ENCODE data around the gene MYH13. TPM values are rescaled to one million over a fixed set of nuclear protein-coding genes. Genes with fewer than 3 reads are reported as not detected.

MYH13 gene
- total and polyA plus RNA-seq, 2 experiments from 2014 or later: 0.03 TPM; not detected in 1

DNA sequence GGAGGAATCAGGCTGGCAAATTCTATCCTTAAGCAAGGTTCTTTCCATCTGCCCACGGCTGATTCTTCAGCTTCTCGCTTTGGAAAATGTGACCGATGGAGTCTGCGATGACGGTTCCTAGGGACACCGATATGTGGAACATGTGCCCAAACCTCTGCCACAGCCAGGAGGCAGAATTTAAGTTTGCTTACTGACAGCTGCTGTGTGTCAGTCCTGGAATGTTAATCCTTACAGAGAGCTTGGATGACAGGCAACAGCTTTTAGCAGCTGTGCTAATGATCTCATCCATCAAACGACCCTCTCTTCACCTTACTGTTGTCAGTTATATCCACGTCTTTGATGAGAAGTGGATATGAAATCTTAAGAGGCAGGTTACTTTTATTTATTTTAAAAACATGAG lies 11.4 kb upstream of the MYH13 start:
- Histone ChIP-seq H3K27ac (no peak overlapping the region), H3K79me2 (ENCODE audit: insufficient read depth) (no peaks in the 10 kb centered on the region), H2AFZ (peak overlapping the region; percentile 49; the same call in 1 of the 2 replicates), H3K9me2 (ENCODE audit: insufficient read depth) (no peaks in the 10 kb centered on the region), H3K36me3 (ENCODE audit: low read depth) (no peaks in the 10 kb centered on the region), H3K4me2 (ENCODE audit: unreplicated experiment) (no peak overlapping the region), H3F3A (ENCODE audit: insufficient read depth) (no peaks in the 10 kb centered on the region), H3K9ac (no peak overlapping the region), H3K4me1 (ENCODE audit: insufficient read depth) (no peaks in the 10 kb centered on the region), H3K9me3 (ENCODE audit: low read depth) (no peaks in the 10 kb centered on the region), H3K27me3 (replicated peaks; ENCODE audit: insufficient read depth) (peaks cover 30% of the 10 kb centered on the region), H4K20me1 (ENCODE audit: insufficient read depth) (no peaks in the 10 kb centered on the region), H3K4me3 (no peak overlapping the region)
- no peak for TF ChIP-seq EZH2phosphoT487 (IDR thresholded peaks at IDR 0.05; ENCODE audit: insufficient read depth, low read depth)
- TF ChIP-seq EZH2 (IDR thresholded peaks at IDR 0.05; ENCODE audit: insufficient read depth, poor library complexity, severe bottlenecking): no peak
- in situ Hi-C loops (cut with MboI): no loop called here
- peak; percentile 9 for DNase-seq
- 5 to 6% methylated on average over 8 of the region's 8 CpGs for WGBS, 2 experiments (ENCODE audit: low coverage in 1 of 2, low lambda C conversion rate in 2 of 2, missing lambda C conversion rate in 2 of 2)

DNA sequence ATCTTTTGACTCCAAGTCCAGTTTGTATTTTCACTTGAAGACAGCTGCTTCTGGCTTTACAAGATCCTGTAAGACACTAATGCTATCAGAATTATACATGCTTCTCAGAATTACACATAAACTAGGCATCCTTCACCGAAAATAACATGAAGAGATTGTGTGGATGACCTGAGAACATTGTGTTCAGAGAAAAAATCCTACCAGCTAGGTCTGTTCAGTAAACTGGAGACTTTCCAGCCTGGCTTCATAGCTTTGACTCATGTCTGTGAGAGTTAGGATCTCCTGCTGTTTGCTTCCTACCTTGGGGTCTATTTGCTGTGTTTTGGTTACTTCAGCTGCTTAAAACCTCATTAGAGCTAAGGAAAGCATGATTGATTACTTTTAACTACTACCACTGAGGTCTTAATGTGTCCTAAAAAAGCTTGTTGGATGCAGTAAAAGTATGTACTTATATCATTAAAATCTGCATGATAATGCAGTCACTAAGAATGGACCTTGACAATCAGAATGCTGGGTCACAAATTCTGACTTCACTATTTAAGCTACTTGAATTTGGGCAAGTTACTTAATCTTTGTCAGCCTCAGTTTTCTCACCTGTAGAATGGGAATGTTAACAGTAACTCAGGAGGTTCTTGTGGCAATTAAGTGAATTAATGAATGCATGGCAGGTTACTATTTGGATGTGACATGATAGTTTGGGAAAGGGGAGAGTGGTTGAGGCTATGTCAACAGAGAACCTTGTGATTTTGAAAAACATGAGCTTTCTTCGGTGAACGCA lies 8.0 kb upstream of the MYH13 start:
- 61 to 66% methylated on average over 3 of the region's 3 CpGs for WGBS, 2 experiments (ENCODE audit: low coverage in 1 of 2, low lambda C conversion rate in 2 of 2, missing lambda C conversion rate in 2 of 2)
- Histone ChIP-seq H3K4me1 (ENCODE audit: insufficient read depth) (no peaks in the 10 kb centered on the region), H3K79me2 (ENCODE audit: insufficient read depth) (no peaks in the 10 kb centered on the region), H2AFZ (no peak overlapping the region), H4K20me1 (ENCODE audit: insufficient read depth) (no peaks in the 10 kb centered on the region), H3K4me2 (ENCODE audit: unreplicated experiment) (no peak overlapping the region), H3F3A (ENCODE audit: insufficient read depth) (no peaks in the 10 kb centered on the region), H3K9me2 (ENCODE audit: insufficient read depth) (no peaks in the 10 kb centered on the region), H3K27ac (no peak overlapping the region), H3K9me3 (ENCODE audit: low read depth) (no peaks in the 10 kb centered on the region), H3K36me3 (ENCODE audit: low read depth) (no peaks in the 10 kb centered on the region), H3K27me3 (replicated peaks; ENCODE audit: insufficient read depth) (peaks cover 29% of the 10 kb centered on the region), H3K4me3 (no peak overlapping the region), H3K9ac (no peak overlapping the region)
- peak; percentile 40 for DNase-seq
- TF ChIP-seq EZH2phosphoT487 (IDR thresholded peaks at IDR 0.05; ENCODE audit: insufficient read depth, low read depth) (no peak), EZH2 (IDR thresholded peaks at IDR 0.05; ENCODE audit: insufficient read depth, poor library complexity, severe bottlenecking) (no peak)
- in situ Hi-C loops (cut with MboI): no loop called here

DNA sequence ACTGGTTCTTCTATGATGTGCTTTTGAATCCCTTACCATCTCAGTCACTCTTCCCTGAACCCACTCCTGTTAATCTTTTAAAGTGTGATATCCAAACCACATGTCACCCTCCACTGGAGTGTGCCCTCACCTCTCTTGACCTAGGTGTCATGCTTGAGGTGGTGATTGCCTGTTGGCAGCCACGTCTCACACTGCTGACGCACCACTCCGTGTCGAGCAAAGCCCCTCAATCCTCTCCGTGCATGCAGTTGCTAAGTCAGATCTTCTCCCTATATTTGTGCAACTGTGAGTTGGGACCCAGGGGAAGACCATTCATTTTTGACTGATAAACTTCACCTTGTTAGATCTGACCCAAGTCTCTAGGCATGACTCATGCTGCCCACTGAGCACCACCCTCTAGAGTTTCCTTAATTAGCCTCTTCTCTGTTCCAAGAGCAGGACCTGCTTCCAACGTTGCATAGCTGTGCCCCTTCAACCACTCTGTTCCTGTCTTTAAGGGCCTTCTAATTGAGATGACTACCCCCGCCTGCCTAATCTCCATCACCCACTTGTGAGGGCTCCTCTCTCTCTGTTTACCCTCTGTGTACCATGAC lies 2.7 kb downstream of the MYH13 start:
- no peaks in the 10 kb centered on the region for H4K20me1 ChIP-seq (ENCODE audit: insufficient read depth)
- in situ Hi-C loops (cut with MboI): no loop called here

DNA sequence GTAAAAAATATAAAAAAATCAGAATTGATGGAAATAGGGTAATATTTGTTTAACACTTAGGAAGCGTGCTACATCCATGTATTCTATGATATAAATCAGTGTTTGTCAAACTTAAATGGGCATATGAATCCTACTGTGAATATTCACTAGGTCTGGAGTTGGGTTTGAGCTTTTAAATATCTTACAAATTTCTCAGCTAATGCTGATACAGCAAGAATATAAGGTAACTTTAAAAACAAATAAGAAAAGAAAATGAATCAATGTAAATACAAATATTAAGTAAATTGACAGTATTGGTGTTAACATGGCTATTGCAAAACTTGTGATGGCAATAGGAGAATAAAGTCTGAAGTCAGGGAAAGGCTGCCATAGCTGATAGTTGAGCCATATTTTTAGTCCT lies 3.6 kb downstream of the MYH13 start:
- Histone ChIP-seq H3K4me2 (ENCODE audit: unreplicated experiment) (no peak overlapping the region), H3K4me3 (no peak overlapping the region), H3K27ac (no peak overlapping the region), H3F3A (ENCODE audit: insufficient read depth) (no peaks in the 10 kb centered on the region), H3K9me3 (ENCODE audit: low read depth) (no peaks in the 10 kb centered on the region), H3K79me2 (ENCODE audit: insufficient read depth) (no peaks in the 10 kb centered on the region), H3K9me2 (ENCODE audit: insufficient read depth) (no peaks in the 10 kb centered on the region), H3K36me3 (ENCODE audit: low read depth) (no peaks in the 10 kb centered on the region), H2AFZ (no peak overlapping the region), H3K4me1 (ENCODE audit: insufficient read depth) (no peaks in the 10 kb centered on the region), H3K9ac (no peak overlapping the region), H4K20me1 (ENCODE audit: insufficient read depth) (no peaks in the 10 kb centered on the region), H3K27me3 (replicated peaks; ENCODE audit: insufficient read depth) (peaks cover 26% of the 10 kb centered on the region; the same call in 1 of the 2 replicates)
- TF ChIP-seq EZH2phosphoT487 (IDR thresholded peaks at IDR 0.05; ENCODE audit: insufficient read depth, low read depth): no peak
- no peak for TF ChIP-seq EZH2 (IDR thresholded peaks at IDR 0.05; ENCODE audit: insufficient read depth, poor library complexity, severe bottlenecking)
- in situ Hi-C loops (cut with MboI): no loop called here
- no peak for DNase-seq
- WGBS, 2 experiments (ENCODE audit: low coverage in 1 of 2, low lambda C conversion rate in 2 of 2, missing lambda C conversion rate in 2 of 2): 16 to 20% methylated on average over 1 of the region's 1 CpG

More for the DNA sequence above, 2.7 kb downstream of the MYH13 start:
- Histone ChIP-seq H3K27me3 (replicated peaks; ENCODE audit: insufficient read depth) (peaks cover 26% of the 10 kb centered on the region; the same call in 1 of the 2 replicates), H3K9ac (no peak overlapping the region), H3F3A (ENCODE audit: insufficient read depth) (no peaks in the 10 kb centered on the region), H3K79me2 (ENCODE audit: insufficient read depth) (no peaks in the 10 kb centered on the region), H3K4me1 (ENCODE audit: insufficient read depth) (no peaks in the 10 kb centered on the region), H3K36me3 (ENCODE audit: low read depth) (no peaks in the 10 kb centered on the region), H3K4me3 (no peak overlapping the region), H3K9me3 (ENCODE audit: low read depth) (no peaks in the 10 kb centered on the region), H3K9me2 (ENCODE audit: insufficient read depth) (no peaks in the 10 kb centered on the region), H2AFZ (no peak overlapping the region), H3K27ac (no peak overlapping the region), H3K4me2 (ENCODE audit: unreplicated experiment) (no peak overlapping the region)
- DNase-seq: no peak
- TF ChIP-seq EZH2phosphoT487 (IDR thresholded peaks at IDR 0.05; ENCODE audit: insufficient read depth, low read depth) (no peak), EZH2 (IDR thresholded peaks at IDR 0.05; ENCODE audit: insufficient read depth, poor library complexity, severe bottlenecking) (no peak)
- WGBS, 2 experiments (ENCODE audit: low coverage in 1 of 2, low lambda C conversion rate in 2 of 2, missing lambda C conversion rate in 2 of 2): 72 to 73% methylated on average over 7 of the region's 7 CpGs
